GM19463 (cell line): ENCODE data around the gene LSM10.
A peak's percentile ranks its signal among the peaks of the same experiment; 100 is the strongest.

ENCODE experiments used
- ATAC-seq: cut with Tn5 transposase; IDR thresholded peaks from one replicate; pipeline ENCODE4 v1.9.1; 2021; ENCODE audit warnings: mild to moderate bottlenecking, moderate library complexity; ENCODE audit not compliant: unreplicated experiment

LSM10 gene

GRCh38 chr1:36397378-36398230 is at the start of gene LSM10:
Gene LSM10, minus strand, starts transcription at chr1:36397908. Its CDS starts 3,779 bp downstream, at chr1:36394129.
- ATAC-seq = peak; percentile 95

GRCh38 chr1:36447450-36447849 is 49.7 kb upstream of the LSM10 start:
- ATAC-seq = no peak

GRCh38 chr1:36446746-36447145 is 49.0 kb upstream of the LSM10 start:
- ATAC-seq = no peak

- ATAC-seq = no peak
Observed at GRCh38 chr1:36446271-36446670, 48.6 kb upstream of the LSM10 start.

GRCh38 chr1:36443297-36443696 is 45.6 kb upstream of the LSM10 start:
- no peak for ATAC-seq

GRCh38 chr1:36442337-36442736 is 44.6 kb upstream of the LSM10 start:
- no peak for ATAC-seq

- no peak for ATAC-seq
Observed at GRCh38 chr1:36440646-36441045, 42.9 kb upstream of the LSM10 start.

GRCh38 chr1:36440044-36440443 is 42.3 kb upstream of the LSM10 start:
- ATAC-seq = no peak

GRCh38 chr1:36438715-36439114 is 41.0 kb upstream of the LSM10 start:
- ATAC-seq = no peak

GRCh38 chr1:36436821-36437220 is 39.1 kb upstream of the LSM10 start:
- no peak for ATAC-seq

- no peak for ATAC-seq
Observed at GRCh38 chr1:36433102-36433501, 35.4 kb upstream of the LSM10 start.

GRCh38 chr1:36432616-36433015 is 34.9 kb upstream of the LSM10 start:
- no peak for ATAC-seq

- no peak for ATAC-seq
Observed at GRCh38 chr1:36425791-36426190, 28.1 kb upstream of the LSM10 start.

- no peak for ATAC-seq
Observed at GRCh38 chr1:36421649-36422048, 23.9 kb upstream of the LSM10 start.

- ATAC-seq = no peak
Observed at GRCh38 chr1:36420836-36421317, 23.2 kb upstream of the LSM10 start.

GRCh38 chr1:36420409-36420808 is 22.7 kb upstream of the LSM10 start:
- ATAC-seq = no peak

GRCh38 chr1:36419569-36419968 is 21.9 kb upstream of the LSM10 start:
- no peak for ATAC-seq

GRCh38 chr1:36419140-36419539 is 21.4 kb upstream of the LSM10 start:
- ATAC-seq = no peak

GRCh38 chr1:36417931-36418330 is 20.2 kb upstream of the LSM10 start:
- ATAC-seq = no peak

- ATAC-seq = no peak
Observed at GRCh38 chr1:36415661-36416326, 18.1 kb upstream of the LSM10 start.

- ATAC-seq = no peak
Observed at GRCh38 chr1:36414384-36414783, 16.7 kb upstream of the LSM10 start.
